ENCODE data around the gene MPRIP.

GRCh38 chr17:17053446-17054379, 11.5 kb downstream of the MPRIP start:
- TF ChIP-seq CTCF (IDR thresholded peaks at IDR 0.05; ENCODE audit: borderline replicate concordance, extremely low read depth, low read length, poor library complexity, severe bottlenecking) (no peak), EZH2 (IDR thresholded peaks at IDR 0.05; ENCODE audit: borderline replicate concordance, low read depth, low read length, severe bottlenecking) (no peak)

All from DND-41 (cell line).